Measurements from ENCODE around the gene UNC13D.
"Not testable (repeated sequence)": the region's sequence is repeated elsewhere in the genome, so short reads cannot be mapped to it uniquely, and the experiment has no call there.

The UNC13D gene

GRCh38 chr17:75856062-75856756 lies 12.0 kb upstream of the UNC13D start:
- 4% methylated on average over 24 of the region's 24 CpGs for WGBS
- H3K9me3 ChIP-seq (ENCODE audit: insufficient read depth, low read depth, low read length): no peaks in the 10 kb centered on the region
- H3K4me3 ChIP-seq (ENCODE audit: low read length): peak overlapping the region; percentile 90
- H3K36me3 ChIP-seq (ENCODE audit: insufficient read depth, low read length): peaks cover 5% of the 10 kb centered on the region
- H3K9ac ChIP-seq (ENCODE audit: low read depth, low read length): peak overlapping the region; percentile 87
- H3K27me3 ChIP-seq (ENCODE audit: insufficient read depth, low read length): no peaks in the 10 kb centered on the region
- peak overlapping the region; percentile 97 for H3K27ac ChIP-seq (ENCODE audit: low read depth, low read length)
- H3K4me1 ChIP-seq (ENCODE audit: insufficient read depth, low read length): peaks cover 10% of the 10 kb centered on the region

DNA sequence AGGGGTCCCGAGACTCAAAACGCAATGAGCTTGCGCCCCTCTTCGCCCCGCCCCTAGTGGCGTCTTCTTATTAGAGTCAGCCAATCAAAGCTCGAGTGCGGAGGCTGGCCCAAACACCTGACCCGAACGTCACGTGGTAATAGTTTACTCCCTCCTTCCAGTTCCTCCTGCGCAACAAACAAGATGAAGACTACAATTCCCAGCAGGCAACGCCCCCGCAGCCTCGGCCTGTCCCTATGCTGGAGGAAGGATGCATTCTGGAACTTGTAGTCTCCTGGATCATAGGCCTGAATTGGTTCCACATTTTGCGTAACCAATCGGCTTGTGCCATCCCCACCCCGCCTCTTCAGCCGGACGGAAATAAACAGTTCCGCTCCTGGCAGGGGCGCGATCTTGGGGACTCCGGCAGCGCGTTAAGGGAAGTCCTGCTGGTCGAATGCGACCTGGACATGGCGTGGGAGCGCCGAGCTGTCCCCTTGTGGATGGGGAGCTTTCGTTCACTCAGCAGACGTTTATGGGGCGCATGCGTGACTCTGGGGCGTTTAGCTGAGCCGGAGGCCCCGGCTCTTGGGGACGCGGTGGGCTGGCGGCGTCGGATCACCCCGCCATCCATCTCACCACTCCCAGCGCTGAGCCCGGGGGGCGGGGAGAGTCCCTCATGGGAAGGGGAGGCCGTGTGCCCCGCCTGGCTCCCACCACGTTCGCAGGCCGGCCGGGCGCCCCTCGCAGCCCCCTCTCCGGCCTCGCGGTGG lies 11.3 kb upstream of the UNC13D start, which contains the start of gene WBP2:
WBP2 (minus strand) TSS at position 26 of the 752 bp plus-strand sequence. CDS start 38 bp downstream, outside the sequence.
- H3K36me3 ChIP-seq (ENCODE audit: insufficient read depth, low read length): peaks cover 12% of the 10 kb centered on the region
- WGBS: under 1% methylated on average over 58 of the region's 58 CpGs
- H3K9ac ChIP-seq (ENCODE audit: low read depth, low read length): peak within 1 kb of the TSS; percentile 87
- peaks cover 10% of the 10 kb centered on the region for H3K4me1 ChIP-seq (ENCODE audit: insufficient read depth, low read length)
- H3K27me3 ChIP-seq (ENCODE audit: insufficient read depth, low read length): no peaks in the 10 kb centered on the region
- H3K9me3 ChIP-seq (ENCODE audit: insufficient read depth, low read depth, low read length): no peaks in the 10 kb centered on the region
- H3K27ac ChIP-seq (ENCODE audit: low read depth, low read length): peak within 1 kb of the TSS; percentile 97
- H3K4me3 ChIP-seq (ENCODE audit: low read length): peak within 1 kb of the TSS; percentile 90

DNA sequence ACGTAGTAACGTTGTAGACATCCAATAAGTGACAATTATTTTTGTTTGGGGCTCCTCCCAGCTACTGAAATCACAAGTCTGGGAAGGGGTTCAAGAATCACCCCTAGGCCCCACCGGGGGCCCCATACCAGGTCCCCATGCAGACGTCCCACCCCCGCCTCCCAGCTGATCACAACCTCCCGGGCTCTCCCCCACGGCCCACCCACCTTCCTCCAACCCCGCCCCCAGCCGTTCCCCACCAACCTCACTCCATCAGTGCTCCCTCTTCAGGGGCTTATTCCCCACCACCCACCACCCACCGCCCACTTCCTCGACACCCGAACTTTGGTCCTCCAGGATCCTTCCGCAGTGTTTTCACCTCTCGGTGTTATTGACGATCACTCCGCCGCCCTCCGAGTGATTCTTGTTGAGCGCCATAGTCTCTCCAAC lies 10.7 kb upstream of the UNC13D start:
- peak overlapping the region; percentile 90 for H3K4me3 ChIP-seq (ENCODE audit: low read length)
- peak overlapping the region; percentile 45 for H3K9ac ChIP-seq (ENCODE audit: low read depth, low read length)
- no peaks in the 10 kb centered on the region for H3K27me3 ChIP-seq (ENCODE audit: insufficient read depth, low read length)
- H3K36me3 ChIP-seq (ENCODE audit: insufficient read depth, low read length): peaks cover 14% of the 10 kb centered on the region
- H3K9me3 ChIP-seq (ENCODE audit: insufficient read depth, low read depth, low read length): no peaks in the 10 kb centered on the region
- peaks cover 10% of the 10 kb centered on the region for H3K4me1 ChIP-seq (ENCODE audit: insufficient read depth, low read length)
- no peak overlapping the region for H3K27ac ChIP-seq (ENCODE audit: low read depth, low read length)
- under 1% methylated on average over 19 of the region's 19 CpGs for WGBS

- Histone ChIP-seq H3K9ac (ENCODE audit: low read depth, low read length) (peak overlapping the region; percentile 45), H3K4me1 (ENCODE audit: insufficient read depth, low read length) (peaks cover 10% of the 10 kb centered on the region), H3K4me3 (ENCODE audit: low read length) (peak overlapping the region; percentile 90), H3K27ac (ENCODE audit: low read depth, low read length) (no peak overlapping the region), H3K27me3 (ENCODE audit: insufficient read depth, low read length) (no peaks in the 10 kb centered on the region), H3K36me3 (ENCODE audit: insufficient read depth, low read length) (peaks cover 21% of the 10 kb centered on the region), H3K9me3 (ENCODE audit: insufficient read depth, low read depth, low read length) (no peaks in the 10 kb centered on the region)
- WGBS: 43% methylated on average over 7 of the region's 7 CpGs
Measured at GRCh38 chr17:75854101-75854748, 10.0 kb upstream of the UNC13D start.

DNA sequence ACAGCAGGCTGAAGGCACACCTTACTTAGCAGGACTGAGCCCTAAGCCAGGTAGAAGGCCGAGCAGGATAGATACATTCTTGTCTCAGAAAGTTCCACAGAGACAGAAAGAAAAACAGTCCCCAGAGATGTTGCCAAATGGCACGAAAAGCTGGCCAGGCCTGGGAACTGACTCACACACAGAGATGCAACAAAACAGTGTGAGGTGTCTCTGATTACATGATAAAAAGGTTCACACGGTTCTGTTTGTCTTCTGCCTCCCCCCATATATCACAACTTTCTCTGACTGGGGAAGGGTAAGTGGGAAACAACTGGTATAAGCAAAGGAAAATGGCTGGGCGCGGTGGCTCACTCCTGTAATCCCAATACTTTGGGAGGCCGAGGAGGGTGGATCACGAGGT lies 9.2 kb upstream of the UNC13D start:
- Histone ChIP-seq H3K4me3 (ENCODE audit: low read length) (no peak overlapping the region), H3K27me3 (ENCODE audit: insufficient read depth, low read length) (no peaks in the 10 kb centered on the region), H3K27ac (ENCODE audit: low read depth, low read length) (no peak overlapping the region), H3K4me1 (ENCODE audit: insufficient read depth, low read length) (peaks cover 10% of the 10 kb centered on the region), H3K9me3 (ENCODE audit: insufficient read depth, low read depth, low read length) (no peaks in the 10 kb centered on the region), H3K9ac (ENCODE audit: low read depth, low read length) (no peak overlapping the region), H3K36me3 (ENCODE audit: insufficient read depth, low read length) (peaks cover 27% of the 10 kb centered on the region)
- WGBS: 90% methylated on average over 6 of the region's 7 CpGs

GRCh38 chr17:75851693-75851991 lies 7.4 kb upstream of the UNC13D start:
- WGBS: 97% methylated on average over 15 of the region's 15 CpGs
- H3K36me3 ChIP-seq (ENCODE audit: insufficient read depth, low read length): peaks cover 44% of the 10 kb centered on the region

GRCh38 chr17:75850928-75851692 lies 6.9 kb upstream of the UNC13D start:
- Histone ChIP-seq H3K9me3 (ENCODE audit: insufficient read depth, low read depth, low read length) (no peaks in the 10 kb centered on the region), H3K4me1 (ENCODE audit: insufficient read depth, low read length) (peaks cover 6% of the 10 kb centered on the region; the same call in 1 of the 2 replicates), H3K9ac (ENCODE audit: low read depth, low read length) (no peak overlapping the region), H3K27ac (ENCODE audit: low read depth, low read length) (no peak overlapping the region), H3K4me3 (ENCODE audit: low read length) (no peak overlapping the region), H3K27me3 (ENCODE audit: insufficient read depth, low read length) (no peaks in the 10 kb centered on the region), H3K36me3 (ENCODE audit: insufficient read depth, low read length) (peaks cover 48% of the 10 kb centered on the region)
- 97% methylated on average over 12 of the region's 12 CpGs for WGBS

More at GRCh38 chr17:75851693-75851991, 7.4 kb upstream of the UNC13D start:
- not testable (repeated sequence) for H3K9ac ChIP-seq (ENCODE audit: low read depth, low read length); H3K27ac ChIP-seq (ENCODE audit: low read depth, low read length); H3K9me3 ChIP-seq (ENCODE audit: insufficient read depth, low read depth, low read length); H3K27me3 ChIP-seq (ENCODE audit: insufficient read depth, low read length); H3K4me1 ChIP-seq (ENCODE audit: insufficient read depth, low read length); H3K4me3 ChIP-seq (ENCODE audit: low read length)

GRCh38 chr17:75849724-75850123 lies 5.5 kb upstream of the UNC13D start:
- peaks cover 6% of the 10 kb centered on the region; the same call in 1 of the 2 replicates for H3K4me1 ChIP-seq (ENCODE audit: insufficient read depth, low read length)
- H3K9me3 ChIP-seq (ENCODE audit: insufficient read depth, low read depth, low read length): no peaks in the 10 kb centered on the region
- H3K36me3 ChIP-seq (ENCODE audit: insufficient read depth, low read length): peaks cover 48% of the 10 kb centered on the region
- H3K4me3 ChIP-seq (ENCODE audit: low read length): no peak overlapping the region
- no peaks in the 10 kb centered on the region for H3K27me3 ChIP-seq (ENCODE audit: insufficient read depth, low read length)
- H3K9ac ChIP-seq (ENCODE audit: low read depth, low read length): no peak overlapping the region
- H3K27ac ChIP-seq (ENCODE audit: low read depth, low read length): no peak overlapping the region
- WGBS: 93% methylated on average over 9 of the region's 9 CpGs

- H3K9me3 ChIP-seq (ENCODE audit: insufficient read depth, low read depth, low read length): no peaks in the 10 kb centered on the region
- no peak overlapping the region for H3K9ac ChIP-seq (ENCODE audit: low read depth, low read length)
- peaks cover 3% of the 10 kb centered on the region; the same call in 1 of the 2 replicates for H3K4me1 ChIP-seq (ENCODE audit: insufficient read depth, low read length)
- no peaks in the 10 kb centered on the region for H3K27me3 ChIP-seq (ENCODE audit: insufficient read depth, low read length)
- peaks cover 48% of the 10 kb centered on the region for H3K36me3 ChIP-seq (ENCODE audit: insufficient read depth, low read length)
- no peak overlapping the region for H3K4me3 ChIP-seq (ENCODE audit: low read length)
- 96% methylated on average over 11 of the region's 11 CpGs for WGBS
- H3K27ac ChIP-seq (ENCODE audit: low read depth, low read length): no peak overlapping the region
Measured at GRCh38 chr17:75849279-75849646, 5.1 kb upstream of the UNC13D start.

- H3K36me3 ChIP-seq (ENCODE audit: insufficient read depth, low read length): peaks cover 48% of the 10 kb centered on the region
- H3K27ac ChIP-seq (ENCODE audit: low read depth, low read length): peak overlapping the region; percentile 48; the same call in 1 of the 2 replicates
- H3K27me3 ChIP-seq (ENCODE audit: insufficient read depth, low read length): no peaks in the 10 kb centered on the region
- H3K4me3 ChIP-seq (ENCODE audit: low read length): no peak overlapping the region
- WGBS: 61% methylated on average over 16 of the region's 16 CpGs
- H3K4me1 ChIP-seq (ENCODE audit: insufficient read depth, low read length): no peaks in the 10 kb centered on the region
- no peaks in the 10 kb centered on the region for H3K9me3 ChIP-seq (ENCODE audit: insufficient read depth, low read depth, low read length)
- H3K9ac ChIP-seq (ENCODE audit: low read depth, low read length): no peak overlapping the region
Measured at GRCh38 chr17:75848523-75849278, 4.5 kb upstream of the UNC13D start.
